ENCODE results near the gene SMCHD1.
"Not testable (repeated sequence)": the region's sequence is repeated elsewhere in the genome, so short reads cannot be mapped to it uniquely, and the experiment has no call there.

Gene SMCHD1

GRCh38 chr18:2716394-2717326, 61.1 kb downstream of the SMCHD1 start:
- DNase-seq (ENCODE audit: low spot score), result no peak

GRCh38 chr18:2717407-2717806, 61.9 kb downstream of the SMCHD1 start:
- DNase-seq (ENCODE audit: low spot score), result no peak

- no peak for DNase-seq (ENCODE audit: low spot score)
Measured at GRCh38 chr18:2719040-2719439, 63.5 kb downstream of the SMCHD1 start.

GRCh38 chr18:2723207-2723606, 67.7 kb downstream of the SMCHD1 start:
- no peak for DNase-seq (ENCODE audit: low spot score)

- DNase-seq (ENCODE audit: low spot score), result no peak
Measured at GRCh38 chr18:2729757-2730156, 74.2 kb downstream of the SMCHD1 start.

- DNase-seq (ENCODE audit: low spot score), result no peak
Measured at GRCh38 chr18:2736823-2737222, 81.3 kb downstream of the SMCHD1 start.

- DNase-seq (ENCODE audit: low spot score), result not testable (repeated sequence)
Measured at GRCh38 chr18:2740082-2740481, 84.6 kb downstream of the SMCHD1 start.

- no peak for DNase-seq (ENCODE audit: low spot score)
Measured at GRCh38 chr18:2746274-2746673, 90.7 kb downstream of the SMCHD1 start.

GRCh38 chr18:2758309-2758708, 102.8 kb downstream of the SMCHD1 start:
- no peak for DNase-seq (ENCODE audit: low spot score)

- DNase-seq (ENCODE audit: low spot score), result no peak
Measured at GRCh38 chr18:2774669-2775068, 119.1 kb downstream of the SMCHD1 start.

- no peak for DNase-seq (ENCODE audit: low spot score)
Measured at GRCh38 chr18:2776601-2777000, 121.1 kb downstream of the SMCHD1 start.

GRCh38 chr18:2777241-2777640, 121.7 kb downstream of the SMCHD1 start:
- no peak for DNase-seq (ENCODE audit: low spot score)

GRCh38 chr18:2780750-2781149, 125.2 kb downstream of the SMCHD1 start:
- DNase-seq (ENCODE audit: low spot score), result no peak

GRCh38 chr18:2787225-2787624, 131.7 kb downstream of the SMCHD1 start:
- DNase-seq (ENCODE audit: low spot score), result no peak

- DNase-seq (ENCODE audit: low spot score), result no peak
Measured at GRCh38 chr18:2792395-2792794, 136.9 kb downstream of the SMCHD1 start.

- peak; percentile 14 for DNase-seq (ENCODE audit: low spot score)
Measured at GRCh38 chr18:2794159-2794558, 138.6 kb downstream of the SMCHD1 start.

- DNase-seq (ENCODE audit: low spot score), result no peak
Measured at GRCh38 chr18:2797951-2798350, 142.4 kb downstream of the SMCHD1 start.

- DNase-seq (ENCODE audit: low spot score), result no peak
Measured at GRCh38 chr18:2799369-2799768, 143.8 kb downstream of the SMCHD1 start.

GRCh38 chr18:2805970-2806943, 150.7 kb downstream of the SMCHD1 start:
- no peak for DNase-seq (ENCODE audit: low spot score)

- DNase-seq (ENCODE audit: low spot score), result not testable (repeated sequence)
Measured at GRCh38 chr18:2808640-2809039, 153.1 kb downstream of the SMCHD1 start.

GRCh38 chr18:2809666-2810183, 154.2 kb downstream of the SMCHD1 start:
- DNase-seq (ENCODE audit: low spot score), result not testable (repeated sequence)

- no peak for DNase-seq (ENCODE audit: low spot score)
Measured at GRCh38 chr18:2811416-2811815, 155.9 kb downstream of the SMCHD1 start.
